SK-N-SH treated with all-trans-retinoic acid at 6 μM for 48 hours (cell line): ENCODE data around the gene CACNA1I.

ENCODE experiments used
- ARNTL ChIP-seq: fragments of 450-650 bp; formaldehyde crosslinking; IDR thresholded peaks from 2 replicates; pipeline ENCODE4 v1.5.0; 2020; ENCODE audit warnings: low read depth, mild to moderate bottlenecking, moderate library complexity, borderline replicate concordance
- BACH2 ChIP-seq: fragments of 250-450 bp; sonication (Bioruptor Pico); IDR thresholded peaks from 2 replicates; pipeline ENCODE4 v1.9.0; 2021; ENCODE audit warnings: mild to moderate bottlenecking, borderline replicate concordance
- CSRNP3 ChIP-seq: fragments of 250-450 bp; sonication (Bioruptor Pico); IDR thresholded peaks from 2 replicates; pipeline ENCODE4 v1.5.1; 2021; ENCODE audit warnings: mild to moderate bottlenecking, moderate library complexity
- ESRRG ChIP-seq: fragments of 250-450 bp; sonication (Bioruptor Pico); IDR thresholded peaks from 2 replicates; pipeline ENCODE4 v1.6.1; 2021; ENCODE audit warnings: mild to moderate bottlenecking
- GLIS3 ChIP-seq: fragments of 250-450 bp; sonication (Bioruptor Pico); IDR thresholded peaks from 2 replicates; pipeline ENCODE4 v1.5.0; 2020; ENCODE audit warnings: mild to moderate bottlenecking, moderate library complexity
- ISL1 ChIP-seq: fragments of 250-450 bp; sonication (Bioruptor Pico); IDR thresholded peaks from 2 replicates; pipeline ENCODE4 v2.1.2; 2022; ENCODE audit warnings: mild to moderate bottlenecking, moderate library complexity
- PATZ1 ChIP-seq: fragments of 250-450 bp; sonication (Bioruptor Pico); IDR thresholded peaks from 2 replicates; pipeline ENCODE4 v1.8.0; 2020; ENCODE audit warnings: mild to moderate bottlenecking, moderate library complexity, borderline replicate concordance
- RARB ChIP-seq: fragments of 250-450 bp; sonication (Bioruptor Pico); IDR thresholded peaks from 2 replicates; pipeline ENCODE4 v1.8.0; 2021; ENCODE audit warnings: mild to moderate bottlenecking, moderate library complexity
- ZFP3 ChIP-seq: fragments of 250-450 bp; sonication (Bioruptor Pico); IDR thresholded peaks from 2 replicates; pipeline ENCODE4 v1.5.0; 2020; ENCODE audit warnings: mild to moderate bottlenecking, moderate library complexity
- ZNF565 ChIP-seq: fragments of 450-650 bp; formaldehyde crosslinking; conservative IDR thresholded peaks from 2 replicates; pipeline ENCODE4 v1.5.0; 2020; ENCODE audit warnings: low read depth, mild to moderate bottlenecking, moderate library complexity

GRCh38 chr22:39565414-39565944 lies 5.1 kb upstream of the CACNA1I start:
- no peak for TF ChIP-seq ZFP3 (CRISPR knock-in tag)
- TF ChIP-seq ISL1 (CRISPR knock-in tag), result no peak
- TF ChIP-seq ESRRG, result no peak
- no peak for TF ChIP-seq PATZ1 (CRISPR knock-in tag)
- no peak for TF ChIP-seq RARB (CRISPR knock-in tag)
- TF ChIP-seq CSRNP3 (CRISPR knock-in tag), result no peak
- no peak for TF ChIP-seq ARNTL (CRISPR knock-in tag)
- TF ChIP-seq GLIS3 (CRISPR knock-in tag), result no peak
- no peak for TF ChIP-seq BACH2 (CRISPR knock-in tag)
- no peak for TF ChIP-seq ZNF565
